Measurements from ENCODE around the gene PGLYRP1. TPM values are rescaled to one million over a fixed set of nuclear protein-coding genes. Genes with fewer than 3 reads are reported as not detected.

The PGLYRP1 gene
- total RNA-seq, 2 experiments from 2014 or later, result not detected

DNA sequence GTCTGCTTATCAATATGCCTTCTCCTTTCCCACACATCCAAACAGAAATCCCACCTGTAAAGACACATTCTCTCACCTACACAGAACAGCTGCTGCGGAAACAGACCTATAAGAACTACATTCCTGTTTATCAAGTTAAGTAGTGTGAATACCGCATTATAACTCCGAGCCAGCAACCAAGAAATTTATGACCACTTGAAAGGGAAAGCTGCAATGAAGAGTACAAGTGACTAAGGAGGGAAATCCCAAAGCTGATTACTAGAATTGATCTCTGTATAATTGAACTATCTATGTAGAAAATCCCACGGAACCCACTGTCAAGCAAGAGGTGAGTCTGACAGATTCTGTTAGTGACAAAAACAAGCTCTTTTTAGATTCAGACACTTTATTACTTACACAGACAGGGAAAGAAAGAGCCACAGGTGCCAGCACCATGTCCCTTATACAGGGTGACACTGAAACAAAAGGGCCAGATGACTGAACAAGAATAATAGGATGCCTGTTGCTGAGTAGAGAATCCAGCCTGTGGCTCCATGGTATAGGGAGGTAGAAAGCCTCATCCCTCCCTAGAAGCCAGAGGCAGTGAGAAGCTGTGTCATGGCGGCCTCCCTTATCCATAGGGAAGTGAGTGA, 19.5 kb upstream of the PGLYRP1 start:
- Mint-ChIP-seq H3K9me3 (peaks cover 5% of the 10 kb centered on the region), H3K36me3 (ENCODE audit: low read depth) (peaks cover 2% of the 10 kb centered on the region), H3K27me3 (peaks cover 61% of the 10 kb centered on the region), H3K27ac (no peak overlapping the region), H3K4me1 (no peaks in the 10 kb centered on the region), H3K4me3 (no peak overlapping the region)
- POLR2A ChIA-PET, result no interaction called here
- DNase-seq, result no peak
- CTCF ChIA-PET, result no interaction called here

DNA sequence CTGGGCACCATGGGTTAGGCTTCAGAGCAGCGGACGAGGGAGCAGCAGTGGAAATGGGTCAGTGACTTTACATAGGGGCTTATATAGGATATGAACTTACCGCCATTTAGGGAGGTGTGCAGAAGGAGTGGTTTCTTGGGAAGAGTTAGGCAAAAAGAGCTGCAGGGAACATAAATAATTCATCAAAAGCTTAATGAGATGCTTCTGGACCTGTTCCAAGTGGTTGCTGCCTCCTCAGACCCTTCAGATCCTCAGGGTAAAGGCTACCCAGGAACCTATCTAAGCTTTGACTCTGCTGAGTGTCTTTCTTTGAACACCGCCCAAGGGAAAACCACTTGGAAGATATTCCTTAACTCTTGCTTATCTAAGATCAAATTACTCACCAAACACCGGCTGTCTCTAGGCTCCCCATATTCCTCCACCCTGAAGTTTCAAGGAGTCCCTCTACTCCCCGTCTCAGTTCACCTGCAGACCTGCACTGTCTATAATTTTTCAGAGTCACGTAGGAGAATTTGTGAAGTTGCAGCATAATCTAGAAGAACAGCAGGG, 18.2 kb upstream of the PGLYRP1 start, which contains the start of gene IGFL4:
Gene IGFL4, minus strand, starts transcription at position 51 of the 549 bp plus-strand sequence. Its CDS starts 40 bp downstream, at position 11.
- ChIA-PET POLR2A (no interaction called here), CTCF (no interaction called here)
- H3K9me3 Mint-ChIP-seq, result peaks cover 5% of the 10 kb centered on the region
- peaks cover 52% of the 10 kb centered on the region for H3K27me3 Mint-ChIP-seq
- no peak for DNase-seq
- no peak within 1 kb of the TSS for H3K4me3 Mint-ChIP-seq
- no peak within 1 kb of the TSS for H3K27ac Mint-ChIP-seq
- H3K36me3 Mint-ChIP-seq (ENCODE audit: low read depth), result peaks cover 2% of the 10 kb centered on the region
- no peaks in the 10 kb centered on the region for H3K4me1 Mint-ChIP-seq

DNA sequence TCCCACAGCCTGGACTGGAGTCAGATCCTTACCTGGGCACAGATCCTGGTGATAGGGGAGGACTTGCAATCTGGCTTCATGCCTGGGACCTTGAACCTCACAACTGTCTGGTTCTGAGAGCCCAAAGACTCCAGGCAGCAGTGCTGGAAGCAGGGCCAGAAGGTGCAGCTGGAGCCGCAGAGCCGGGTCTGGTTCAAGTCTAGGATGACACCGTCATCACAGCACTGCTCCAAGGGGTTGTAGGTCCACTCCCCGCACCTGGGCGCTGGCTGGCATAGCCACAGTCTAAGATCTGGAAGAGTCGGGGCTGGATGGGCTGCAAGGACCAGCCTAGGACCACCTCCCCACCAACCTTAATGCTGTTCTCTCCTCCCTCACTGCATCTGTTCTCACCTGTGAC, 17.3 kb upstream of the PGLYRP1 start:
- Mint-ChIP-seq H3K27ac (no peak overlapping the region), H3K27me3 (peaks cover 46% of the 10 kb centered on the region)
- POLR2A ChIA-PET, result no interaction called here

DNA sequence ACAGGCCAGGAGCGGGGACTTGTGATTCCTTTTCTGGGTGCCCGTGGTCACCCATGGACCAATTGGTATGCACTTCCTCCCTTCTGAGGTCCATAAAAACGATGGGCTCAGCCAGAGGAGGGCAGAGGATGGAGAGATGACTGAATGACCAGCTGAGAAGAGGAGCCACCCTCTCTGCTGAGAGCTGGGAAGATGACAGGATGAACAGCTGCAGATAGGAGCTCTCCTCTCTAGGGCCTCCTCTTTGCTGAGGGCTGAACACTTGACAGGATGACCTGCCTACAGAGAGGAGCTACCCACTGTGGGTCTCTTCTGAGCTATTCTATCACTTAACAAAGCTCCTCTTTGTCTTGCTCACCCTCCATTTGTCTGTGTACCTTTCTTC, 13.9 kb upstream of the PGLYRP1 start:
- no peaks in the 10 kb centered on the region for H3K4me1 Mint-ChIP-seq
- no peaks in the 10 kb centered on the region for H3K36me3 Mint-ChIP-seq (ENCODE audit: low read depth)
- peaks cover 23% of the 10 kb centered on the region for H3K27me3 Mint-ChIP-seq
- no peak overlapping the region for H3K4me3 Mint-ChIP-seq
- H3K27ac Mint-ChIP-seq, result no peak overlapping the region
- no peaks in the 10 kb centered on the region for H3K9me3 Mint-ChIP-seq
- ChIA-PET CTCF (interaction anchor here (0.7 kb wide), 1 partner anchor 146 kb away, joined by 5 read pairs; no protein-coding TSS in a partner anchor), POLR2A (no interaction called here)
- DNase-seq, result no peak

More for the DNA sequence above, 17.3 kb upstream of the PGLYRP1 start:
- Mint-ChIP-seq H3K4me1 (no peaks in the 10 kb centered on the region), H3K4me3 (no peak overlapping the region), H3K36me3 (ENCODE audit: low read depth) (peaks cover 2% of the 10 kb centered on the region), H3K9me3 (peaks cover 5% of the 10 kb centered on the region)
- CTCF ChIA-PET, result no interaction called here
- DNase-seq, result no peak

DNA sequence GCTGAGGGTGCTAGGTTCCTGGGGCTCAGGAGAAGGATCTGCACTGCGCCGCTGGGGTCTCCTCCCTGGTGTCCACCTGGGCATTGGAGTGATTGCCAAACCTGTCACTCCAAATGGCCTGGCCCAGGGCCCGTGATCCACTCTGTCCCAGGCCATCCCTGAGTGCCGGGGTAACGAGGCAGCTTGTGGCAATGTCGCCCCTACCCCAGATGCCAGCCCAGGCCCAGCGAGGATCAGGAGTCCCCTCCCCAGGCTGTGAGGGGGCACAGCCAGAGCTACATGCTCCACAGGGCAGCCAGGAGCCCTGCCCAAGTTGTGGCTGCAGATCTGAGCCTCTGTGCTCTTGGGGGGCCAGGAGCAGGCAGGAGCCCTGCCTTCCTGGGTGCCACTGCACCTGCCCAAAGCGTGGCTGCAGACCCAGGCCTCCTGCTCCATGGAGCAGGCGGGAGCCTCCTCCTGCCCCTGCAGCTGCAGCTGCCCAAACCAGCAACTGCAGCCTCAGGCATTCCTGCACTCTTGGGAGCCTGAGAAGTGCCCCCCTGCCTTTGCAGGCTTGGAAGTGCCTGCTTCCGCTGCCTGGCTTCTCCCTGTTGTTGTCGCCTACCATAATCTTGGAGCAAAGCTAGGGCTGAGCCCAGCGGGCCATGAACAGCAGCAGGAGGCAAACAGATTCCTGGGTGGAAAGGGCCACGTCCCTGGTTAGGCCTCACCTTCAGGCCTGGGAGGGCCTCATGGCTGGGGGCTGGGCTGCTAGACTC, 13.3 kb upstream of the PGLYRP1 start:
- Mint-ChIP-seq H3K36me3 (ENCODE audit: low read depth) (no peaks in the 10 kb centered on the region), H3K27ac (no peak overlapping the region)
- CTCF ChIA-PET, result no interaction called here

DNA sequence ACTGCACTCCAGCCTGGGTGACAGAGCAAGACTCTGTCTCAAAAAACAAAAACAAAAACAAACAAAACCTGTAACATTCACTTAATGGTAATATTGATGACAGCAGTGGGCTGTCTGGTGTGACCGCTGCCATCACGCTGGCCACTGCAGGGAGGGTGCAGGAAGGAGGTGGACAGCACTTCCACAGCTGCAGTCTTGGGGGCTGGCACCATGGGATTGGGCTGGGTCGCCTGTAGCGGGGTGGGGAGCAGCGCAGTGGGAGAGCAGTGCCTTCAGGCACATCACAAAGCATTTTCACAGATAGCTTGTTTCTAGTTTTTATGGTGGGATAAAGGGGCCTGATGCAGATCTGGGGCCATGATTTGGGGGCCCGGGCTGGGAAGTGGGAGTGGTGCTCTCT, 12.7 kb upstream of the PGLYRP1 start:
- no peaks in the 10 kb centered on the region for H3K4me1 Mint-ChIP-seq
- CTCF ChIA-PET, result no interaction called here
- H3K9me3 Mint-ChIP-seq, result no peaks in the 10 kb centered on the region
- H3K36me3 Mint-ChIP-seq (ENCODE audit: low read depth), result no peaks in the 10 kb centered on the region
- POLR2A ChIA-PET, result no interaction called here
- no peak overlapping the region for H3K4me3 Mint-ChIP-seq
- H3K27ac Mint-ChIP-seq, result no peak overlapping the region
- peaks cover 21% of the 10 kb centered on the region for H3K27me3 Mint-ChIP-seq
- no peak for DNase-seq

More for the DNA sequence above, 13.3 kb upstream of the PGLYRP1 start:
- no peak overlapping the region for H3K4me3 Mint-ChIP-seq
- no peak for DNase-seq
- H3K9me3 Mint-ChIP-seq, result no peaks in the 10 kb centered on the region
- H3K4me1 Mint-ChIP-seq, result no peaks in the 10 kb centered on the region
- POLR2A ChIA-PET, result no interaction called here
- peaks cover 22% of the 10 kb centered on the region for H3K27me3 Mint-ChIP-seq

DNA sequence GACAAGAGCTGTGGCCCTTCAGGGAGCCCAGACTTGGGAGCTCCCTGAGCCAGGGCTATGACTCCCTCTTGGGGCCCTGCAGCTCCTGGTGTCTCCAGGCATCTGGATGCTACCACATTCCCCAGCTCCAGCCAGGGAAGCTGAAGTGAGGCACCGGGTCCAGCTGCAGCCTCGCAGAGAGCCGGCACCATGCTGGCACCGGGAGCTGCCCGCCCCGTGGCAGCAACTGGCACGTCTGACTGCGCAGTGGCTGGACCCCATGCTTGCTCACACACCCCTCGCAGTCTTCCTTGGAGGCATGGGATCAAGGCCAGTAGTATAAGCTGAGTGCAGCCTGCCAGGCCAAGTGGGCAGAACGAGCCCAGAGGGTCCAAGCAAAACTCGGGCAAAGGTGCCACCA, 10.5 kb upstream of the PGLYRP1 start:
- peaks cover 17% of the 10 kb centered on the region for H3K27me3 Mint-ChIP-seq
- POLR2A ChIA-PET, result no interaction called here
- H3K27ac Mint-ChIP-seq, result no peak overlapping the region
- H3K4me1 Mint-ChIP-seq, result peaks cover 2% of the 10 kb centered on the region
- no peaks in the 10 kb centered on the region for H3K9me3 Mint-ChIP-seq
- H3K36me3 Mint-ChIP-seq (ENCODE audit: low read depth), result no peaks in the 10 kb centered on the region
- H3K4me3 Mint-ChIP-seq, result no peak overlapping the region
- CTCF ChIA-PET, result interaction anchor here (0.9 to 1.5 kb wide), 2 partner anchors 232 to 248 kb away, joined by 3 to 5 read pairs; no protein-coding TSS in a partner anchor
- no peak for DNase-seq

DNA sequence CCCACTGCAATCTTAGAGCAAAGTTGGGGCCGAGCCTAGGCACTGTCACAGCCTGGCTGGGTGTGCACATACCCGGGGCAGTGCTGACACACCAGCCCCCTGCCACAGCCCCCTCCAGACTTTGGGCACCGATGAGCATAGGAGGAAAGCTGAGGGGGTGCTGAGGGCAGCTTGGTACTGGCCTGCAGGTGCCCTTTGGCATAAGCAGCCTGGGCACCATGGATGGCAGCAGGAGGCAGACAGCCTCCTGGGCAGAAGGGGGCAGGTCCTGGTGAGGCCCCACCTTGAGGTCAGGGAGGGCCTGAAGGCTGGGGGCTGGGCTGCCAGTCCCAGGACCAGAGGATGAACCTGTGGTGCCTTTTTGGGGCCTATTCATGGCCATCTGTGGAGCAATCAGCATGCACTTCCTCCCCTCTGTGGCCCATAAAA, 9.8 kb upstream of the PGLYRP1 start:
- ChIA-PET CTCF (interaction anchor here (0.9 to 1.5 kb wide), 2 partner anchors 232 to 249 kb away, joined by 3 to 5 read pairs; no protein-coding TSS in a partner anchor), POLR2A (no interaction called here)
- no peaks in the 10 kb centered on the region for H3K9me3 Mint-ChIP-seq
- H3K27me3 Mint-ChIP-seq, result peaks cover 17% of the 10 kb centered on the region
- no peak overlapping the region for H3K27ac Mint-ChIP-seq
- DNase-seq, result no peak
- H3K4me3 Mint-ChIP-seq, result no peak overlapping the region
- H3K36me3 Mint-ChIP-seq (ENCODE audit: low read depth), result no peaks in the 10 kb centered on the region
- H3K4me1 Mint-ChIP-seq, result peaks cover 2% of the 10 kb centered on the region

DNA sequence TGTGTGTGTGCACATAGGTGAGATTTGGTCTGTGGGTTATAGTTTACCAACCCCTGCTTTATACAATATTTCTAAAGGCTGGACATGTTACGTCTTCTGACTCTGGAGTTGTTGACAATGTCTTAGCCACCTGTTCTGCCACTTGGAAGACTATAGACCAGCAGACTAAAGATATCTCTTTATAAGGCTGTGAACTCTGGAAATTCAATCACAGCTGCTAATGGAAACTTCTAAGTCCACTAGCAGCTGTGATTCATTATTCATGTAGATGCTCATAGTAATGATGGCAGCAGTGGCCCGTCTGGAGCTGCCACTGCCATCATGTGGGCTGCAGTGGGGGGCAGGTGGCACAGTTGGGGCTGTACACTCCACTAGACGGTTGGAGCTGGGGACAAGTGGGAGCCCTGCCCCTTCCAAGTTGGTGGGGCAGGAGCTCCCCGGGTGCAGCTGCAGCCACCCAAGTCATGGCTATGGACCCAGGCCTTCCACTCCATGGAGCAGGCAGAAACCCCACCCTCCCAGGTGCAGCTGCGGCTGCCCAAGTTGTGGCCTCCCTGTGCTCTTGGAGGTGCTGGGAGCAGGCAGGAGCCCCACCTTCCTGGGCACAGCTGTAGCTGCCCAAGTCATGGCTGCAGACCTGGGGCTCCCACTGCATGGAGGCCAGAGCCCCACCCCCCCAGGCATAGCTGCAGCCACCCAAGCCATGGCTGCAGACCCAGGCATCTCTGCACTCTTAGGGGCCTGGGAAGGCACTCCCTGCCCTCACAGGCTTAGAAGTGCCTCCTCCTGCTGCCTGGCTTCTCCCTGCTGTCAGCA, 9.1 kb upstream of the PGLYRP1 start:
- CTCF ChIA-PET, result interaction anchor here (0.7 kb wide), 1 partner anchor 233 kb away, joined by 3 read pairs; no protein-coding TSS in a partner anchor
- H3K4me3 Mint-ChIP-seq, result no peak overlapping the region
- peaks cover 2% of the 10 kb centered on the region for H3K4me1 Mint-ChIP-seq
- H3K9me3 Mint-ChIP-seq, result no peaks in the 10 kb centered on the region
- peaks cover 16% of the 10 kb centered on the region for H3K27me3 Mint-ChIP-seq
- POLR2A ChIA-PET, result no interaction called here
- H3K36me3 Mint-ChIP-seq (ENCODE audit: low read depth), result no peaks in the 10 kb centered on the region
- no peak overlapping the region for H3K27ac Mint-ChIP-seq
- no peak for DNase-seq

DNA sequence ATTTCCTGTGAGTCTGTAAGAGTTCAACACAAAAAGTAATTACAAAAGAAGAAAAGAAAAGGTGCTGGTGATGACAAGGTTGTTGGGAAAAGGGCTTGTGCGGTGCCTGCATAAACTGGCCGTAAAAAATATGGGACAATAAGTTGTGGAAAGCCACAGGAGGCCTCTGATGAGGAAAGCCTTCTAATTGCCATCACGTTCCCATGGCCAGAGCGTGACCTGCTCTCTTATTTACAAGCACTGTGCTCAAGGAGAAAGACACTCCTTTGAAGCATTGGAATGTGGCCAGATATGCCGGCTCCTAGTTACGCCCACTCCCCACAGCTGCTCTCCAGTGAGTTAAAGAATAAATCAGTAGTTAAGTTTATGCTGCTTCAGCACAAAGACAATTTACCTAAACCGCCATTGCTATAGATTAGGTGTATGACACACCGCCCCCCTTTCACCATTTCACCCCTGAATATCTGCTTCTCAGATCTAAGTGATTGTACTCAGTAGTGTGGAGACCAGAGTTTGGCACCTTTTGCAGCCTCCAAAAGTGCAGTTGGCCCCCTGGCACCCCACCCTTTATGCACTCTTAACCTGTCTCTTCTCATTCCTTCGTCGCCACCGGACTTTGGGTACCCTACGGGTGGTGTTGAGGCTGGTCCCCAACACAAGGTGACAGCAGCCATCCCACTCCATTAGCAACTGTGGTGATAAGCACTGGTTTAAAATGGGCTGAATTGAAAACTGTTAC, 8.1 kb upstream of the PGLYRP1 start:
- H3K9me3 Mint-ChIP-seq, result no peaks in the 10 kb centered on the region
- ChIA-PET CTCF (no interaction called here), POLR2A (no interaction called here)
- peaks cover 20% of the 10 kb centered on the region for H3K27me3 Mint-ChIP-seq
- DNase-seq, result no peak
- no peak overlapping the region for H3K27ac Mint-ChIP-seq
- H3K4me1 Mint-ChIP-seq, result peaks cover 10% of the 10 kb centered on the region
- no peak overlapping the region for H3K4me3 Mint-ChIP-seq
- H3K36me3 Mint-ChIP-seq (ENCODE audit: low read depth), result no peaks in the 10 kb centered on the region

DNA sequence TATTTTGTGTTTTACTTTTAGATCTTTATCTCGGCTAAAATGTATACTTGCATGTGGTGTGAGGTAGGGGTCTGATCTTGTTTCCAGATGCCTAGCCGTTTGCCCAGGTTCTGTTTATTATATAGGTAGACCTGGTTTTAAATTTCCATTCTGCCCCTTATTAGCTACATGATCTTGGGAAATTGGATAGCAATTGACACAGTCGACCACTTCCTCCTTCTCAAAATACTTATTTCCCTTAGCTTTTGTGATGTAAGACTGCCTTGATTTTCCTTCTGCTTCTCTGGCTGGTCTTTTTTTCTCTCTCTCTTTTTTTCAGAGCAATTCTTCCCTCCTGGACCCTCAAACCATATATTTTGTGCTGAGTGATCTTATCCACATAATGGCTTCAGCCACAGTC, 3.0 kb upstream of the PGLYRP1 start:
- no peak overlapping the region for H3K4me3 Mint-ChIP-seq
- H3K9me3 Mint-ChIP-seq, result no peaks in the 10 kb centered on the region
- H3K4me1 Mint-ChIP-seq, result peaks cover 13% of the 10 kb centered on the region
- DNase-seq, result no peak
- no peak overlapping the region for H3K27ac Mint-ChIP-seq
- CTCF ChIA-PET, result interaction anchor here (0.8 to 5.0 kb wide), 2 partner anchors 9 to 240 kb away, joined by 3 to 58 read pairs; no protein-coding TSS in a partner anchor
- peaks cover 29% of the 10 kb centered on the region for H3K27me3 Mint-ChIP-seq
- no peaks in the 10 kb centered on the region for H3K36me3 Mint-ChIP-seq (ENCODE audit: low read depth)
- POLR2A ChIA-PET, result no interaction called here

DNA sequence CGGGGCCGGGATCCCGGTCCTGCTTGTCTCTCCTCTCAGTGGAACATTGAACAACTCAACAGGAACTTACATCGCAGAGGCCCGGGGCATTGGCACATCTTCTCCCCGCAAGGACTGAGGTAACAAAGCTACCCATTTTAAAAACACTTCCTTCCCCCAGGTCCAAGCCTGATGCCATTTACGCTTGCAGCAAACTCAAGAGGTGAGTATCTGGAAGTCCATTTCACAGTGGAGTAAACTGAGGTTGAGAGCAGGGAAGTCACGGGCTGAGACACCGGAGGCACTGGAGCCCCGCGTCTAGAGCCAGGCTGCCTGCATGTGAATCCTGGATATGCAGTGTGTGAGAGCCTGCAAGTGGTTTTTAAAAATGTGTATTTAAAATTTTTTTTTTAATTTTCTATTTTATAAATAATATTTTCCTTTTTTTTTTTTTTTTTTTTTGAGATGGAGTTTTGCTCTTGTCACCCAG, 492 bp upstream of the PGLYRP1 start:
- POLR2A ChIA-PET, result no interaction called here
- no peak overlapping the region for H3K27ac Mint-ChIP-seq

More for the DNA sequence above, 492 bp upstream of the PGLYRP1 start:
- CTCF ChIA-PET, result no interaction called here
- peaks cover 24% of the 10 kb centered on the region for H3K27me3 Mint-ChIP-seq
- no peaks in the 10 kb centered on the region for H3K9me3 Mint-ChIP-seq
- no peak overlapping the region for H3K4me3 Mint-ChIP-seq
- H3K4me1 Mint-ChIP-seq, result peaks cover 11% of the 10 kb centered on the region
- no peaks in the 10 kb centered on the region for H3K36me3 Mint-ChIP-seq (ENCODE audit: low read depth)
- no peak for DNase-seq

Measured in activated CD4-positive, alpha-beta memory T cell treated with anti-CD3 and anti-CD28 coated beads, Interleukin-2, amount 10 ng/mL, durations not matched to agents 7 days and 5 days (primary cell).